Activated naive CD8-positive, alpha-beta T cell treated with anti-CD3 and anti-CD28 coated beads, Interleukin-2, amount 10 ng/mL, durations not matched to agents 7 days and 5 days (primary cell): ENCODE results near the gene MAP7. TPM values are rescaled to one million over a fixed set of nuclear protein-coding genes. Genes with fewer than 3 reads are reported as not detected.
"Not testable (repeated sequence)": the region's sequence is repeated elsewhere in the genome, so short reads cannot be mapped to it uniquely, and the experiment has no call there.

ENCODE experiments used
- ATAC-seq: fragments of 150-1000 bp; cut with Tn5 transposase; one replicate; pipeline ENCODE4 v1.10.0; 2021; ENCODE audit warnings: low read depth, moderate library complexity
- POLR2A ChIA-PET: fragments of 350-600 bp; sonication (Branson Sonifier 250); formaldehyde crosslinking; loops from one replicate; lab custom pipeline; 2021; ENCODE audit warnings: antibody characterized with exemption; lab: Charles Lee
- DNase-seq: peaks from one replicate; pipeline ENCODE4 v3.0.0; 2021
- H3K27ac Mint-ChIP-seq: one replicate; pipeline ENCODE4 v1.8.0; 2022; ENCODE audit warnings: mild to moderate bottlenecking, mixed read lengths
- H3K27me3 Mint-ChIP-seq: one replicate; pipeline ENCODE4 v1.8.0; 2022; ENCODE audit warnings: mild to moderate bottlenecking, moderate library complexity, mixed read lengths
- H3K36me3 Mint-ChIP-seq: one replicate; pipeline ENCODE4 v1.8.0; 2021; ENCODE audit warnings: mild to moderate bottlenecking, mixed read lengths
- H3K4me1 Mint-ChIP-seq: one replicate; pipeline ENCODE4 v1.8.0; 2021; ENCODE audit warnings: mixed read lengths
- H3K4me3 Mint-ChIP-seq: one replicate; pipeline ENCODE4 v1.8.0; 2022; ENCODE audit warnings: mild to moderate bottlenecking, moderate library complexity, mixed read lengths
- H3K9me3 Mint-ChIP-seq: one replicate; pipeline ENCODE4 v1.8.0; 2021; ENCODE audit warnings: mixed read lengths
- total RNA-seq, 2 experiments: library from RNA; stranded (reverse); gene quantifications; one replicate each; pipeline ENCODE4 v1.2.3, GENCODE V29; 2021

The MAP7 gene
- total RNA-seq, 2 experiments from 2014 or later: 0.14 to 0.48 TPM

GRCh38 chr6:136483005-136483404, 67.2 kb downstream of the MAP7 start:
- POLR2A ChIA-PET, H3K36me3 Mint-ChIP-seq, H3K9me3 Mint-ChIP-seq, DNase-seq, ATAC-seq, H3K4me3 Mint-ChIP-seq, H3K4me1 Mint-ChIP-seq, H3K27ac Mint-ChIP-seq: not testable (repeated sequence)
- H3K27me3 Mint-ChIP-seq: peaks cover 32% of the 10 kb centered on the region

GRCh38 chr6:136477548-136477947, 72.7 kb downstream of the MAP7 start:
- Mint-ChIP-seq H3K27ac (no peak overlapping the region), H3K9me3 (peaks cover under 1% of the 10 kb centered on the region), H3K4me1 (no peaks in the 10 kb centered on the region), H3K4me3 (no peak overlapping the region), H3K36me3 (no peaks in the 10 kb centered on the region), H3K27me3 (peaks cover 22% of the 10 kb centered on the region)
- POLR2A ChIA-PET: no interaction called here
- no peak for ATAC-seq
- no peak for DNase-seq

GRCh38 chr6:136475686-136476085, 74.5 kb downstream of the MAP7 start:
- peaks cover 2% of the 10 kb centered on the region for H3K4me1 Mint-ChIP-seq
- H3K36me3 Mint-ChIP-seq: no peaks in the 10 kb centered on the region
- H3K27ac Mint-ChIP-seq: no peak overlapping the region
- H3K27me3 Mint-ChIP-seq: peaks cover 20% of the 10 kb centered on the region
- ATAC-seq (no peak), DNase-seq (no peak)
- H3K4me3 Mint-ChIP-seq: no peak overlapping the region
- POLR2A ChIA-PET: no interaction called here
- no peaks in the 10 kb centered on the region for H3K9me3 Mint-ChIP-seq

DNA sequence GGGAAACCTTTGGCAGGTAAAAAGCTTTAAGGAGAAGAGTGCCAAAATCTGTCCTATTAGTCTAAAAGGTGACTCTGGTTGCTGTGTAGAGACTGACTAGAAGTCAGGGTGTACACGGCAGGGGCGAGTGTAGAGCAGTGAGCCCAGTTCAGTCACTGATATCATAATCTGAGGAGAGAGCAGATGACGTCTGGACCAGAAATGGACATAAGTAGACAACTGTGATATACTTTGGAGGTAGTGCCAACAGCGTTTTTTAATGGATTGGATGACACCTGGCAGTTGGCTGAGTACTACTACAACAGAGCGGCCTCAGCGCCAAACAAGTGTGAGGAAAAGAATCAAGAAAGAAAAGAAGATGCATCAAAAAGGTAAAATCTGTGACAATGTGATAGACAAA, 76.0 kb downstream of the MAP7 start:
- peaks cover 20% of the 10 kb centered on the region for H3K27me3 Mint-ChIP-seq
- H3K27ac Mint-ChIP-seq: no peak overlapping the region
- H3K4me1 Mint-ChIP-seq: peaks cover 2% of the 10 kb centered on the region
- H3K9me3 Mint-ChIP-seq: no peaks in the 10 kb centered on the region
- no peak for DNase-seq
- ATAC-seq: no peak
- no peak overlapping the region for H3K4me3 Mint-ChIP-seq
- POLR2A ChIA-PET: no interaction called here
- no peaks in the 10 kb centered on the region for H3K36me3 Mint-ChIP-seq

DNA sequence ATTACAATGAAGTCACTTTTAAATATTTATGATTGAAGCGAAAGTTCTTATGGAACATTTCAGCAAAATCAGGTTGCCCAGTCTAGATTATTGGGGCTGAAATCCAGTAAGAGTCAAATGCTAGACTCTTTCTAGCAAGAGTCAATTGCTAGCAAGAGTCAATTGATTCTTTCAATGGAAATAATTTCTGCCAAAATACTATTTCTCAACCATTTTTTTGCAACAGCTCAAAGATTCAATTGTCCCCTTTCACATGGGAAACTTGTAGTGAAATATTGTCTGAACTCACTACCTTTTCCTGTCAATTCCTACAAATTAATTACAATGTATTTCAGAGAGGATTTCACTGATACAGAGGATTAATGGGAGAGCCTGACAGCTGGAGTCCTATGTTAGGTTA, 78.3 kb downstream of the MAP7 start:
- H3K4me1 Mint-ChIP-seq: peaks cover 2% of the 10 kb centered on the region
- H3K4me3 Mint-ChIP-seq: no peak overlapping the region
- H3K27me3 Mint-ChIP-seq: peaks cover 4% of the 10 kb centered on the region
- POLR2A ChIA-PET: no interaction called here
- no peaks in the 10 kb centered on the region for H3K9me3 Mint-ChIP-seq
- no peak overlapping the region for H3K27ac Mint-ChIP-seq
- no peaks in the 10 kb centered on the region for H3K36me3 Mint-ChIP-seq
- no peak for DNase-seq
- no peak for ATAC-seq

- Mint-ChIP-seq H3K27ac (no peak overlapping the region), H3K27me3 (peaks cover 8% of the 10 kb centered on the region), H3K36me3 (no peaks in the 10 kb centered on the region), H3K4me3 (no peak overlapping the region), H3K4me1 (peaks cover 2% of the 10 kb centered on the region), H3K9me3 (no peaks in the 10 kb centered on the region)
- ATAC-seq (no peak), DNase-seq (no peak)
- POLR2A ChIA-PET: no interaction called here
Measured at GRCh38 chr6:136471372-136471771, 78.8 kb downstream of the MAP7 start.

DNA sequence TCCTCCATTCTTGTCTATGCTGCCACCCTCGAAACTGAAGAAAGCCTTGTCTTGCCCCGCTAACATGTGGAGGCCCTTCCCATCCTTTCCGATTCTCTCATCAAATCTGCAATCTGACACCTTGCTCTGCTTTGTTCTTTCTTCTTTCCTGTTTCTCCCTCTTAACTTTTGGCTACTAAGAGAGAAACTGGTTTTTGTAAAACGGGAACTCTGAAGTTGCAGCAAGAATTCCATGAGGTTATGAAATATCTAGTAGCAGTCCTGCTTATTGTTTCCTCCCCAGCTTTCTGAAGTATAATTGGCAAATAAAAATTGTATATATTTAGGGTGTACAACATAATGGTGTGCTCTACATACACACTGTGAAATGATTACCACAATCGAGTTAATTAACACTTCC, 80.2 kb downstream of the MAP7 start:
- ATAC-seq (no peak), DNase-seq (no peak)
- Mint-ChIP-seq H3K27ac (no peak overlapping the region), H3K27me3 (peaks cover 15% of the 10 kb centered on the region), H3K36me3 (no peaks in the 10 kb centered on the region), H3K9me3 (no peaks in the 10 kb centered on the region), H3K4me1 (peaks cover 2% of the 10 kb centered on the region), H3K4me3 (no peak overlapping the region)
- POLR2A ChIA-PET: no interaction called here

GRCh38 chr6:136469154-136469553, 81.1 kb downstream of the MAP7 start:
- H3K9me3 Mint-ChIP-seq: no peaks in the 10 kb centered on the region
- DNase-seq (no peak), ATAC-seq (no peak)
- POLR2A ChIA-PET: no interaction called here
- H3K4me3 Mint-ChIP-seq: no peak overlapping the region
- no peak overlapping the region for H3K27ac Mint-ChIP-seq
- peaks cover 5% of the 10 kb centered on the region for H3K4me1 Mint-ChIP-seq
- peaks cover 19% of the 10 kb centered on the region for H3K27me3 Mint-ChIP-seq
- no peaks in the 10 kb centered on the region for H3K36me3 Mint-ChIP-seq

GRCh38 chr6:136468711-136469110, 81.5 kb downstream of the MAP7 start:
- DNase-seq (no peak), ATAC-seq (no peak)
- Mint-ChIP-seq H3K4me1 (peaks cover 9% of the 10 kb centered on the region), H3K4me3 (no peak overlapping the region), H3K27me3 (peaks cover 19% of the 10 kb centered on the region), H3K9me3 (no peaks in the 10 kb centered on the region), H3K27ac (no peak overlapping the region), H3K36me3 (no peaks in the 10 kb centered on the region)
- POLR2A ChIA-PET: no interaction called here

DNA sequence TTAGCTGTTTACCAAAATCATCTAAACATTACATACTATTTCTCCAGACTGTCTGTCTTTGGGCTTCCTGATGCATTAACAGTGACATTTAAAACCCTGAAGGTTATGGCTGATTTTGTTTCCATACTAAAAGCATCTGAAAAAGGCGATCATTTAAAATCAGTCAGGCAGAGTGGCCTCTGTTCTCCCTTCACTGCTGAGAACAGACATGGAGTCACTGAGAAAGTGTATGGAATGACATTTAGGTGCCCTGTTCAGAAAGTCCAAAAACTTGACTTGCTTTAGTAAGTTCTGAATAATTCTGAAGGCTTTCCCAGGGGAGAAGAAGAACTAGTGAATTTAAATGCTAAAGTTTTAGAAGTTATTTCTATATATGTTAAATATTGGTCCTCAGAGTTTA, 83.0 kb downstream of the MAP7 start:
- DNase-seq (no peak), ATAC-seq (no peak)
- Mint-ChIP-seq H3K27ac (no peak overlapping the region), H3K4me1 (peaks cover 11% of the 10 kb centered on the region), H3K4me3 (no peak overlapping the region), H3K36me3 (no peaks in the 10 kb centered on the region), H3K27me3 (peaks cover 18% of the 10 kb centered on the region), H3K9me3 (no peaks in the 10 kb centered on the region)
- POLR2A ChIA-PET: no interaction called here

- ATAC-seq: no peak
- POLR2A ChIA-PET: no interaction called here
- H3K27me3 Mint-ChIP-seq: peaks cover 19% of the 10 kb centered on the region
- DNase-seq: no peak
- peaks cover 11% of the 10 kb centered on the region for H3K4me1 Mint-ChIP-seq
- no peaks in the 10 kb centered on the region for H3K9me3 Mint-ChIP-seq
- no peaks in the 10 kb centered on the region for H3K36me3 Mint-ChIP-seq
- no peak overlapping the region for H3K27ac Mint-ChIP-seq
- no peak overlapping the region for H3K4me3 Mint-ChIP-seq
Measured at GRCh38 chr6:136466777-136467176, 83.4 kb downstream of the MAP7 start.

DNA sequence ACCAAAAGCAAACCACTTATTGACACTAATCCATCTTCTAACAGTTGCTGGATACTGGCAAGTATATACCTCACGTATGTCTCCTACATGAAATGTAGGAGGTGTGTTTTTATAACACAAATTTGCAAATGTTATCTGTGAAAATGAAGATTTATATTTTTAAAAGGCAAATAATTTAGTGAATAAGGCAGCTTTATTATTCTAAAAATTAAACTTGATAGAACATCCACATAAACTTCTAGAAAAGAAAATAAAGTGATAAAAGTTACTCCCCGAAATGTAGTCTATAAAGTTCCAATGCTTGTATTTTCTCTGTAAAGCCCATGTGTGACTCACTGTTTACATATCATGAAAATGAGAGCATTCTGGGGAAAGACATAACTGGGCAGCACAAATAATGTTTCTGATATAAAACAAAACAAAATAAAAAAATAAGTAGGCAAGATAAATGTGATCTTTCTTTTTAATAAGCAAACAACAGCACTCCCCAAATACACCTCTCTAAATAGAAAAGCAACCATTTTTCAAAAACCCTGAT, 84.4 kb downstream of the MAP7 start:
- POLR2A ChIA-PET: no interaction called here
- ATAC-seq (no peak), DNase-seq (no peak)
- Mint-ChIP-seq H3K4me3 (no peak overlapping the region), H3K36me3 (no peaks in the 10 kb centered on the region), H3K9me3 (no peaks in the 10 kb centered on the region), H3K27me3 (peaks cover 20% of the 10 kb centered on the region), H3K27ac (no peak overlapping the region), H3K4me1 (peaks cover 9% of the 10 kb centered on the region)

DNA sequence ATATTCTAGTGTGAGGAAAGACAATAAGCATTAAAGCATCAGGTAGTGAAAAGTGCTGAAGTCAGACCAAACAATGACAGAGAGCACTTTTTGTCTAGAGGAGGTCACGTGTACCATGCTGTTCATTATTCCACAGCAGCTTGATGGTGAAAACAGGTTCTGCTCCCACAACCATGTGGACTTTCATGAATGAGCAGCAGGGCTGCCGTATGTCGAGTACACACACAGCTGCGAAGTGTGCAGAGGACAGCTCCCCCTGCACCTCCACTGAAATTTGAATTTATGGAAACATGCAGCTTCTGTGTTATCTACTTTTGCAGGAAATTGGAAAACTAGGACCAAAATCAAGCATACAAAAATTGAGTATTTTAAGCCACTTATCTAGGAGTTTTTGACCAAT, 85.3 kb downstream of the MAP7 start:
- H3K4me1 Mint-ChIP-seq: peaks cover 9% of the 10 kb centered on the region
- H3K27me3 Mint-ChIP-seq: peaks cover 19% of the 10 kb centered on the region
- H3K4me3 Mint-ChIP-seq: no peak overlapping the region
- DNase-seq (no peak), ATAC-seq (no peak)
- H3K36me3 Mint-ChIP-seq: no peaks in the 10 kb centered on the region
- POLR2A ChIA-PET: no interaction called here
- H3K9me3 Mint-ChIP-seq: no peaks in the 10 kb centered on the region
- no peak overlapping the region for H3K27ac Mint-ChIP-seq

DNA sequence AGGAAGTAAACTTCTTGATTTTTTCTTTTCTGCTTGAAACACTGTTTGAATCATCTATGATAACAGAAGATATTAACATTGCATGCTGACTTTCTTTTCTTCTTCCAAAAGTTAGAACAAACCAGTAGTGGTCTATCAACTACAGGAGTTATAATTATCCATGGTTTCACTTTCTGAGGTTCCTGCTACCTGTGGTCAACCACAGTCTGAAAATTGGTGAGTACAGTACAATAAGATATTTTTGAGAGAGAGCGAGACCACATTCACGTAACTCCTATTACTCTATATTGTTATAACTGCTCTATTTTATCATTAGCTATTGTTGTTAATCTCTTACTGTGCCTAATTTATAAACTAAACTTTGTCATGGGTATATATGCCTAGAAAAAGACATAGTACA, 86.1 kb downstream of the MAP7 start:
- Mint-ChIP-seq H3K27me3 (peaks cover 18% of the 10 kb centered on the region), H3K9me3 (no peaks in the 10 kb centered on the region), H3K36me3 (no peaks in the 10 kb centered on the region), H3K4me3 (no peak overlapping the region), H3K4me1 (peaks cover 9% of the 10 kb centered on the region), H3K27ac (no peak overlapping the region)
- POLR2A ChIA-PET: no interaction called here
- DNase-seq (no peak), ATAC-seq (no peak)

DNA sequence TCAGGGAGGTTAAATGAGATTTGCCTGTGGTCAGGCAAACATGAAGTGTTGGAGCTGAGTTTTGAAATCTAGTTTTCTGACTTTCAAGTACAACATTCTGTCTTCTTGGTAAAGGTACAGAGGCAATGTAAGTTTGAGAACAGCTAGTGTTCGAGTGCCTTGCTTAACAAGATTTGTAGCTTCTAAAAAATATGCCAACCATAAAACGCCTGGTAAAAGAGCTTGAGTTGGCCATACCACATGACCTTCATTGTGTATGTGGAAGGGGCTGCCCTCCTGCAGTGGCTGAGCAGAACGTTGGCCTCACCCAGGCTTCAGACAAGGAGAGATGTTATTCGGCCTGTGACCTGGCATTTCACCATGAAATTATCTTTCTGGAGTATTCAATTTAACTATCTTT, 86.5 kb downstream of the MAP7 start:
- ATAC-seq (no peak), DNase-seq (no peak)
- Mint-ChIP-seq H3K27me3 (peaks cover 20% of the 10 kb centered on the region), H3K4me1 (peaks cover 9% of the 10 kb centered on the region), H3K4me3 (no peak overlapping the region), H3K36me3 (no peaks in the 10 kb centered on the region), H3K9me3 (no peaks in the 10 kb centered on the region), H3K27ac (no peak overlapping the region)
- POLR2A ChIA-PET: no interaction called here
